SK-N-SH treated with all-trans-retinoic acid at 6 μM for 48 hours (cell line): ENCODE results near the gene SLC29A3.

ENCODE experiments used
- PPARA ChIP-seq: fragments of 250-450 bp; sonication (Bioruptor Pico); IDR thresholded peaks from 2 replicates; pipeline ENCODE4 v1.5.0; 2020; ENCODE audit warnings: mild to moderate bottlenecking, borderline replicate concordance
- TOX ChIP-seq: fragments of 250-450 bp; sonication (Bioruptor Pico); IDR thresholded peaks from 2 replicates; pipeline ENCODE4 v1.8.0; 2021; ENCODE audit warnings: mild to moderate bottlenecking, moderate library complexity, borderline replicate concordance

DNA sequence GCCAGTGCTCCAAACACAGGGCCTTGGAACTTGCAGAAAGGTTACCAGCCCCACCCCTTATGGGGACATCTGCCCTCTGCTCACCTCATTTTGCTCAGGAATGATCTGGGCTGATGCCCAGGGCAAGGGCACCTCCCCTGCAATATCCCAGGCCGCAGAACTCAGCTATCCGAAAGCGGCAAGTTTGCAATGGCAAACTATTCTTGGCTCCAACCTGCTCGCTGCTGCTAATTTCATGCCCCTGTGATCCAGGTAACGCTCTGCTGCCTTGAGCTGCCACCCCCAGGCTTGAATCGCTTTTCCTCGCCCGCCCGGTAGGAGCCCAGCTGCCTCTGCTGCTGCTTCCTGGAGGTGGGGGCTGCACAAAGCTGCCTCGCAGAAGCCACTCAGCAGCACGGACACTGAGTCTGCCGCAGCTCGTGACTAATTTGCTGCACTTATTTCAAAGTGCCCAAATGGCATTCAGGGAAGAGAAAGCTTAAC lies 18.2 kb downstream of the SLC29A3 start:
- TF ChIP-seq PPARA (CRISPR knock-in tag) = no peak
- no peak for TF ChIP-seq TOX
